ENCODE results near the gene PFN3. TPM values are rescaled to one million over a fixed set of nuclear protein-coding genes. Genes with fewer than 3 reads are reported as not detected.

The PFN3 gene
- total RNA-seq, 1 donor from 2014 or later = not detected

GRCh38 chr5:177431317-177432142, 31.1 kb upstream of the PFN3 start:
- peak; percentile 4 to 18 for ATAC-seq

GRCh38 chr5:177430972-177431316, 30.5 kb upstream of the PFN3 start:
- ATAC-seq = no peak
- H3K27ac ChIP-seq = peak overlapping the region; percentile 90
- no peaks in the 10 kb centered on the region for H3K9me3 ChIP-seq
- TF ChIP-seq CTCF (IDR thresholded peaks at IDR 0.05) = no peak
- no peaks in the 10 kb centered on the region for H3K27me3 ChIP-seq (ENCODE audit: low read depth)
- DNase-seq = no peak
- intact Hi-C loops (cut with DNase I) = no loop called here
- H3K4me1 ChIP-seq = peaks cover 58% of the 10 kb centered on the region
- peak overlapping the region; percentile 2 for H3K4me3 ChIP-seq
- H3K36me3 ChIP-seq = peaks cover 51% of the 10 kb centered on the region

More at GRCh38 chr5:177431317-177432142, 31.1 kb upstream of the PFN3 start:
- Histone ChIP-seq H3K36me3 (peaks cover 57% of the 10 kb centered on the region), H3K9me3 (no peaks in the 10 kb centered on the region), H3K4me3 (peak overlapping the region; percentile 2), H3K4me1 (peaks cover 58% of the 10 kb centered on the region), H3K27ac (peak overlapping the region; percentile 90), H3K27me3 (ENCODE audit: low read depth) (no peaks in the 10 kb centered on the region)
- DNase-seq = peak; percentile 75
- intact Hi-C loops (cut with DNase I) = no loop called here
- TF ChIP-seq CTCF (IDR thresholded peaks at IDR 0.05) = no peak

GRCh38 chr5:177430140-177430951, 29.9 kb upstream of the PFN3 start:
- no peak overlapping the region for H3K4me3 ChIP-seq
- peaks cover 45% of the 10 kb centered on the region for H3K36me3 ChIP-seq
- no peaks in the 10 kb centered on the region for H3K9me3 ChIP-seq
- peaks cover 62% of the 10 kb centered on the region for H3K4me1 ChIP-seq
- intact Hi-C loops (cut with DNase I) = no loop called here
- no peak for DNase-seq
- no peaks in the 10 kb centered on the region for H3K27me3 ChIP-seq (ENCODE audit: low read depth)
- ATAC-seq = no peak
- no peak for TF ChIP-seq CTCF (IDR thresholded peaks at IDR 0.05)
- peak overlapping the region; percentile 90 for H3K27ac ChIP-seq

GRCh38 chr5:177429248-177430040, 29.0 kb upstream of the PFN3 start:
- intact Hi-C loops (cut with DNase I) = no loop called here
- DNase-seq (peak; percentile 90), ATAC-seq (peak; percentile 2 to 30)
- TF ChIP-seq CTCF (IDR thresholded peaks at IDR 0.05) = no peak
- peak overlapping the region; percentile 90 for H3K27ac ChIP-seq
- peak overlapping the region; percentile 80 for H3K4me3 ChIP-seq
- H3K4me1 ChIP-seq = peaks cover 65% of the 10 kb centered on the region
- no peaks in the 10 kb centered on the region for H3K9me3 ChIP-seq
- H3K36me3 ChIP-seq = peaks cover 36% of the 10 kb centered on the region
- H3K27me3 ChIP-seq (ENCODE audit: low read depth) = no peaks in the 10 kb centered on the region

- H3K27ac ChIP-seq = peak overlapping the region; percentile 90
Observed at GRCh38 chr5:177428574-177429217, 28.2 kb upstream of the PFN3 start.

More at GRCh38 chr5:177428574-177429217, 28.2 kb upstream of the PFN3 start:
- ATAC-seq = no peak
- H3K27me3 ChIP-seq (ENCODE audit: low read depth) = no peaks in the 10 kb centered on the region
- intact Hi-C loops (cut with DNase I) = no loop called here
- no peak for DNase-seq
- peaks cover 65% of the 10 kb centered on the region for H3K4me1 ChIP-seq
- peaks cover 29% of the 10 kb centered on the region for H3K36me3 ChIP-seq
- peak overlapping the region; percentile 80 for H3K4me3 ChIP-seq
- TF ChIP-seq CTCF (IDR thresholded peaks at IDR 0.05) = no peak
- H3K9me3 ChIP-seq = no peaks in the 10 kb centered on the region
